Measurements from ENCODE around the gene CEP41.

The CEP41 gene

DNA sequence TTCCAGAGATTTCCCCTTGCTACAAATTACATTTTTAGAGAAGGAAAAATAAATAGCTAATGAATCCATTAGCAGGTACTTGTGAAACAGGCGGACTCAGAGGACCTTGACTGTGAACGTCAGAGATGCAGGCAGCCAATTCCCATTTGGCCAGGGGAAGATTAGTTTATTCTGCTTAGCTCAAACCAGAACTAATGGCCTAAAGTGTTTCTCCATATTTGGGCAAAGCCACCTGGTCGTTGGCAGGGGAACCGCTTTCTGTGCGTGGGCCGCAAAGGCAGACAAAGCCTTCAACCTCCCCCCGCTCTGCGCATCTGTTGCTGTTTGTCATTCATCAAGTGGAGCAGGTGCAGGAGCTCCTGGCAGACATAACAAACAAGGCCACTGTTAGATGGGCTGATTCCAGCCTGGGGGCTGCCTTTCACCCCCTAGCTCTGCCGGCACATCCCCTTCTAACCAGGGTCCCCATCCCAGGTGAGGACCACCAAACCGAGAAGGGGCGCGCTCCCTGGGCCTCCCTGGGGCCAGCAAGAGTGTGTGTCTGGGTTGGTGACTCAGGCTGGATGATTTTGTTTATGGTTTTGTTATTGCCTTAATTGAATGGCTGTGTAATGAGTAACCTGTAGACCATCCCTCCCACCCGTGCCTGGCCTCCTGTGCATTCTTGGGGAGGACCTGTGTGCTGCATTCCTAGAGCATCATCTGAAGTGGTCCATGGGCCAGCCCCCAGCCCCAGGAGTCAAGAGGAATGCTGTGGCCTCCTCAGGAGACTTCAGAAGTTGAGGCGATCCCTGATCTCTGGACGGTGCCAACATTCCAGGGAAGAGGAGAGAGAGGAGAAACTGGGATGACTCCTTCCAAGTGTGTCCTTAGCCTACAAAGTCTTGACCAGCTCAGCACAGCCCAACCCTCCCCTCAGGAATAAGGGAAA, 75.0 kb downstream of the CEP41 start:
- FAIRE-seq (no peak), DNase-seq (ENCODE audit: insufficient read length, low spot score) (no peak)
- TF ChIP-seq, protein P1, sequence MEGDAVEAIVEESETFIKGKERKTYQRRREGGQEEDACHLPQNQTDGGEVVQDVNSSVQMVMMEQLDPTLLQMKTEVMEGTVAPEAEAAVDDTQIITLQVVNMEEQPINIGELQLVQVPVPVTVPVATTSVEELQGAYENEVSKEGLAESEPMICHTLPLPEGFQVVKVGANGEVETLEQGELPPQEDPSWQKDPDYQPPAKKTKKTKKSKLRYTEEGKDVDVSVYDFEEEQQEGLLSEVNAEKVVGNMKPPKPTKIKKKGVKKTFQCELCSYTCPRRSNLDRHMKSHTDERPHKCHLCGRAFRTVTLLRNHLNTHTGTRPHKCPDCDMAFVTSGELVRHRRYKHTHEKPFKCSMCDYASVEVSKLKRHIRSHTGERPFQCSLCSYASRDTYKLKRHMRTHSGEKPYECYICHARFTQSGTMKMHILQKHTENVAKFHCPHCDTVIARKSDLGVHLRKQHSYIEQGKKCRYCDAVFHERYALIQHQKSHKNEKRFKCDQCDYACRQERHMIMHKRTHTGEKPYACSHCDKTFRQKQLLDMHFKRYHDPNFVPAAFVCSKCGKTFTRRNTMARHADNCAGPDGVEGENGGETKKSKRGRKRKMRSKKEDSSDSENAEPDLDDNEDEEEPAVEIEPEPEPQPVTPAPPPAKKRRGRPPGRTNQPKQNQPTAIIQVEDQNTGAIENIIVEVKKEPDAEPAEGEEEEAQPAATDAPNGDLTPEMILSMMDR (IDR thresholded peaks at IDR 0.05; ENCODE audit: insufficient read depth, missing control alignments): no peak

DNA sequence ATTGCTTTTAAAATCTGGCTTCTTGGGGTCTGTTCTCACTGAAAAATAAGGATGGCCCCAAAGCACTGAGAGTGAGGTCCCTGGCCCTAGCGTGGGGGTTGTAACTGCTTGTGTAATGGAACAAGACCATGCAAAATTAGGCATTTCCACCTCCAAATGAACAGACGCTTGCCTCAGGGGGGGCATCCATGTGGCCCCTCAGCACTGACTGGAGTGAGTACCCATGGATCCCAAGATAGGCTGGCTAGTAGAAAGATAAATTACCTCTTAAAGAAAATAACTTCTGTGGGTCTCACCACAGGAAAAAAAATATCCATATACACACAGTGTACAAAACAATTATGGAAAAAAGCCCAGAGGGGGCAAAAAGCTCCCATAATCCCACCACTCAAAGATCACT, 75.7 kb downstream of the CEP41 start:
- DNase-seq (ENCODE audit: insufficient read length, low spot score) (no peak), FAIRE-seq (no peak)
- TF ChIP-seq, protein P1 (IDR thresholded peaks at IDR 0.05; ENCODE audit: insufficient read depth, missing control alignments): no peak

- DNase-seq (ENCODE audit: insufficient read length, low spot score) (no peak), FAIRE-seq (no peak)
- TF ChIP-seq, protein P1 (IDR thresholded peaks at IDR 0.05; ENCODE audit: insufficient read depth, missing control alignments): no peak
These were observed 76.4 kb downstream of the CEP41 start for GRCh38 chr7:130364451-130364850.

DNA sequence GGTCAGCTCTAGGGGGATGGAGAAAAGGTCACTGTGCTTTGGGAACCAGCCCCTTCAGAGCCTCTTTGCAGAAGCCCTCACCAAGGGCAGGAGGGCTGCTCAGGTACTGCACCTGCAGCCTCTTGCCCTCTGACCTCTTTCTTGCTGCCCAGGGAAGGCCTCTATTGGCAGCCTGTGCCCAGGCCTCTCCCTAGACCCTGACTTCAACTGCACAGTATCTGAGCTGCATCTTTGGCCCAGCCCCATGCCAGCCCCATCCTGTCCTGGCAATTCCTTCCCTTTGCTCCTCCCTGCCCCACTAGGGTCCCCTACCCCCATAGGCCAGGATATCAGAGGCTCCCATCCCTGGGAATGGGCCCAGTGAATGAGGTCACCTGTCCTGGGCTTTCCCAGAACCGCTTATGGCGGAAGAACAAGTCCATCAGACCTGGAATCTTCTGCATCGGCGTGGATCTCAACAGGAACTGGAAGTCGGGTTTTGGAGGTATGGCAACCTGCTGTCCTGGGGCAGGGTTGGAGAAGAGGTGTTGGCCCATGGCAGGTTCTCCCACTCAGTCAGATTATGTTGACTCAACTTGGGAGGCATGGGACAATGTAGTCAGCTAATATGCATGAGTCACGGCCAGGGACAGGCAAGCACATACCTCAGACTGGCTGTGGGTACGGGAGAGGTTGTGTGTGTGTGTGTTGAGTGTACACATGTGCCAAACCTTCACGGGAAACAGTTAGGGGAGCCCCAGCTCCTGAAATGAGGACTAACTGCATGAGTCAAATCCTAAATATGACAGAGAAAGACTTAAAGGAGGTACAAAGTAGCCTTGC, 77.6 kb downstream of the CEP41 start:
- TF ChIP-seq, protein P1 (IDR thresholded peaks at IDR 0.05; ENCODE audit: insufficient read depth, missing control alignments): no peak
- FAIRE-seq (no peak), DNase-seq (ENCODE audit: insufficient read length, low spot score) (no peak)

- no peak for FAIRE-seq
- TF ChIP-seq, protein P1 (IDR thresholded peaks at IDR 0.05; ENCODE audit: insufficient read depth, missing control alignments): no peak
- DNase-seq (ENCODE audit: insufficient read length, low spot score): no peak
These were observed 78.5 kb downstream of the CEP41 start for GRCh38 chr7:130362251-130362816.

DNA sequence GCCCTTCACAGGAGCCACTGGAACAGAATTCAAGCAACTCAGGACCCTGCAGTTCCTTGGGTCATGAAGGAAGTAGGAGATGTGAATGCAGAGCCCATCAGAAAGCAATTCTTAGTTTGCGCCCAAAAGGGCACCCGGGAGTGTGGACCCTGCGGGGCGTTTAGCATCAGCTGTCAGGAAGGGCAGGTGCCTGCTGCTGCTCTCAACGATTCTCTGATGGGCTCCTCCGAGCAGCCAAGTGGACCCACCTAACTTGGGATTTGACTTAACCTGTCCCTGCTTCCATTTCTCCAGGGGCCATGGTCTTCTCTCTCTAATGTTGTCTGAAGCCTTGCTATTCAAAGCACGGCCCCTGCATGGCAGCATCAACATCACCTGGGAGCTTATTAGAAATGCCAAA, 79.1 kb downstream of the CEP41 start:
- TF ChIP-seq, protein P1 (IDR thresholded peaks at IDR 0.05; ENCODE audit: insufficient read depth, missing control alignments): no peak
- DNase-seq (ENCODE audit: insufficient read length, low spot score) (no peak), FAIRE-seq (no peak)
